ENCODE data around the gene GADL1.
A peak's percentile ranks its signal among the peaks of the same experiment; 100 is the strongest.

The GADL1 gene

GRCh38 chr3:30804984-30805383 is 89.5 kb downstream of the GADL1 start:
- DNase-seq (ENCODE audit: low read depth in 1 of 2, low spot score in 1 of 2), result peak in 1 of 2 experiments; percentile 11
- TF ChIP-seq REST (IDR thresholded peaks at IDR 0.05; ENCODE audit: insufficient replicate concordance, low read depth), result no peak
- TF ChIP-seq GABPA (IDR thresholded peaks at IDR 0.05; ENCODE audit: low read depth), result no peak
- no peak for TF ChIP-seq SPI1 (IDR thresholded peaks at IDR 0.05; ENCODE audit: borderline replicate concordance, low read depth)
- Histone ChIP-seq H3K27me3 (ENCODE audit: insufficient read depth, poor library complexity, severe bottlenecking) (no peaks in the 10 kb centered on the region), H3K4me3 (replicated peaks; ENCODE audit: insufficient read depth, low read length) (no peak overlapping the region), H3K27ac (replicated peaks) (no peak overlapping the region)

- H3K4me3 ChIP-seq (replicated peaks; ENCODE audit: insufficient read depth, low read length), result no peak overlapping the region
- no peak for TF ChIP-seq POLR2AphosphoS5 (IDR thresholded peaks at IDR 0.05; ENCODE audit: low read depth)
- no peak for TF ChIP-seq GABPA (IDR thresholded peaks at IDR 0.05; ENCODE audit: low read depth)
- TF ChIP-seq SPI1 (IDR thresholded peaks at IDR 0.05; ENCODE audit: borderline replicate concordance, low read depth), result no peak
- no peak for TF ChIP-seq REST (IDR thresholded peaks at IDR 0.05; ENCODE audit: insufficient replicate concordance, low read depth)
- no peak for TF ChIP-seq CTCF (IDR thresholded peaks at IDR 0.05; ENCODE audit: insufficient read depth, low read length)
- DNase-seq (ENCODE audit: low read depth in 1 of 2, low spot score in 1 of 2), result no peak
- H3K27me3 ChIP-seq (ENCODE audit: insufficient read depth, poor library complexity, severe bottlenecking), result peaks cover 3% of the 10 kb centered on the region
- no peak overlapping the region for H3K27ac ChIP-seq (replicated peaks)
Measured at GRCh38 chr3:30795176-30795575, 99.3 kb downstream of the GADL1 start.

GRCh38 chr3:30793740-30794139 is 100.7 kb downstream of the GADL1 start:
- no peak overlapping the region for H3K27ac ChIP-seq (replicated peaks)
- peaks cover 6% of the 10 kb centered on the region for H3K27me3 ChIP-seq (ENCODE audit: insufficient read depth, poor library complexity, severe bottlenecking)
- TF ChIP-seq GABPA (IDR thresholded peaks at IDR 0.05; ENCODE audit: low read depth) (no peak), SPI1 (IDR thresholded peaks at IDR 0.05; ENCODE audit: borderline replicate concordance, low read depth) (no peak), CTCF (IDR thresholded peaks at IDR 0.05; ENCODE audit: insufficient read depth, low read length) (no peak), POLR2AphosphoS5 (IDR thresholded peaks at IDR 0.05; ENCODE audit: low read depth) (no peak), REST (IDR thresholded peaks at IDR 0.05; ENCODE audit: insufficient replicate concordance, low read depth) (no peak)
- no peak for DNase-seq (ENCODE audit: low read depth in 1 of 2, low spot score in 1 of 2)
- H3K4me3 ChIP-seq (replicated peaks; ENCODE audit: insufficient read depth, low read length), result no peak overlapping the region

Measured in HL-60 (cell line).